Mammary epithelial cell (primary cell): ENCODE measurements around the gene PECR.

Source experiments
- CTCF ChIP-seq, 2 donors: IDR thresholded peaks in 1 of 2; conservative IDR thresholded peaks in 1 of 2; 2 replicates each; pipeline ENCODE4 v1.5.1; 2011 to 2012; ENCODE audit warnings: inconsistent platforms in 2 of 2, low read length in 2 of 2, mild to moderate bottlenecking in 2 of 2, control low read depth in 1 of 2, low read depth in 1 of 2; ENCODE audit not compliant: insufficient read depth in 1 of 2; ENCODE audit errors: extremely low read depth in 1 of 2
- EZH2 ChIP-seq: IDR thresholded peaks from 2 replicates; pipeline ENCODE4 v1.6.1; 2012; ENCODE audit warnings: low read length, inconsistent platforms, borderline replicate concordance

GRCh38 chr2:216114382-216114713, 32.7 kb upstream of the PECR start:
- no peak for TF ChIP-seq CTCF (conservative IDR thresholded peaks at IDR 0.05 in 1 of 2, IDR thresholded peaks at IDR 0.05 in 1 of 2; ENCODE audit: extremely low read depth in 1 of 2, insufficient read depth in 1 of 2, low read depth in 1 of 2, low read length in 2 of 2)
- no peak for TF ChIP-seq EZH2
